Esophagus mucosa (tissue), 1 donor: Measurements from ENCODE around the gene LRRC8E. TPM values are rescaled to one million over a fixed set of nuclear protein-coding genes. Genes with fewer than 3 reads are reported as not detected.
A peak's percentile ranks its signal among the peaks of the same experiment; 100 is the strongest.
"Not testable (repeated sequence)": the region's sequence is repeated elsewhere in the genome, so short reads cannot be mapped to it uniquely, and the experiment has no call there.

Experiments used
- ATAC-seq: fragments of 200-7000 bp; cut with Tn5 transposase; one replicate; pipeline ENCODE4 v1.9.1; 2020
- total RNA-seq: library from RNA; stranded (reverse); gene quantifications from one replicate; pipeline ENCODE4 v1.2.4, GENCODE V29; 2023
- donor health status: DM: yes; HTN: yes; CAD: no.

LRRC8E gene
- total RNA-seq, 1 donor from 2014 or later: 11.6 TPM

DNA sequence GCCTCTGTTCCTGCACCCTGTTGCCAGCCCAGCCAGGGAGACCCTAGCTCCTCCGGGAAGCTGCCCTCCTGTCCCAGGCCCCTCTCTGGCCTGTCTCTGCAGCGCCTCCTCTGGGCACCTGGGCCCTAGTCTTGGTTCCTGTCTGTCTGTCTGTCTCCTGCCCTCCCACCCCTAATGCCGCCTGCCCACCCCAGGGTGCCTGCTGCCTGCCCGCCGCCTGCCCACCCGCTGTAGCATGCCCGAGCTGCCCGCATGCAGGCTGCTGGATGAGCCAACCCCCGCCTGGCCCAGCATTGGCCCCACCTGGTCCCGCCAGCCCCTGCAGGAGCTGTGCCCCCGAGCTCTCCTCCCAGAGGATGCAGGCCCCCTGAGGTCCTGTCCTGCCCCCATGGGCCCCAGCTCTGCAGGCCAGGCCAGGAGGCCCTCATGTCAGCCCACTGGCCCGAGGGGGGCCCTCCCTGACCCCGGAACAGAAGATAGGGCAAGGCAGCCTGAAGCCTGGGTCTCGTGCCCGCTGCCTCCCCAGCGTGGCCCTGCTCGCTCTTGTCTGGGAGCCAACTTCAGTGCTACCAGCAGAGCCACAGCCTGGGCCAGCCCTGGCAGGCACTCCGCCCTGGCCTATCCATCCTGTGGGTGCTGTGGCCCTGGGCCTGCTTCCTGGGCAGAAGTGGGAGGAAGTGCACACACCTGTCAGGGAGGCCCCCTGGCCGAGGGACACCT lies 20.6 kb downstream of the LRRC8E start:
- peak; percentile 5 for ATAC-seq

DNA sequence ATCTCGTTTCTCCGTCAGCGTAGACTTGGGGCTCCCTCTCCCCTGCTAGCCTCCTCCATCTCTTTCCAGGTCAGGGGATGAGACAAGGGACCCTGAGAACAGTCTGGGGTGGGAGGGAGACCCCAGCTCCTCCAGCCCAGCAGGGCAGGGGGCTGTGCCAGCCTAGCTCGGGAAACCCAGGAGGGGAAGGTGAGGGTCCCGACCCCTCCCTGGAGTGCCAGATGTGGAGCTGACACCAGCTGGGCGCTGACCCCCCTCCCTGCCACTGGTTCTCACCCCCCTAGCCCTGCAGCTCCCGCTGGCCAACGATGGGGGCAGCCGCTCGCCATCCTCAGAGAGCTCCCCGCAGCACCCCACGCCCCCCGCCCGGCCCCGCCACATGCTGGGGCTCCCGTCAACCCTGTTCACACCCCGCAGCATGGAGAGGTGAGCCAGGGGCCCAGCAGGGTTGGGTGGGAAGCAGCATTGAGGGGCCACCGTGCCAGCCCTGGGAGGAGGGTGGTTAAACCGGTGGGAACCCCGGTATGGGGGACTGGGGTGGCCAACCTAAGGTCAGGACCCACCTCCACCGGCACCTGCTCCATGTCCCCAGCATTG lies 21.3 kb downstream of the LRRC8E start:
- no peak for ATAC-seq

DNA sequence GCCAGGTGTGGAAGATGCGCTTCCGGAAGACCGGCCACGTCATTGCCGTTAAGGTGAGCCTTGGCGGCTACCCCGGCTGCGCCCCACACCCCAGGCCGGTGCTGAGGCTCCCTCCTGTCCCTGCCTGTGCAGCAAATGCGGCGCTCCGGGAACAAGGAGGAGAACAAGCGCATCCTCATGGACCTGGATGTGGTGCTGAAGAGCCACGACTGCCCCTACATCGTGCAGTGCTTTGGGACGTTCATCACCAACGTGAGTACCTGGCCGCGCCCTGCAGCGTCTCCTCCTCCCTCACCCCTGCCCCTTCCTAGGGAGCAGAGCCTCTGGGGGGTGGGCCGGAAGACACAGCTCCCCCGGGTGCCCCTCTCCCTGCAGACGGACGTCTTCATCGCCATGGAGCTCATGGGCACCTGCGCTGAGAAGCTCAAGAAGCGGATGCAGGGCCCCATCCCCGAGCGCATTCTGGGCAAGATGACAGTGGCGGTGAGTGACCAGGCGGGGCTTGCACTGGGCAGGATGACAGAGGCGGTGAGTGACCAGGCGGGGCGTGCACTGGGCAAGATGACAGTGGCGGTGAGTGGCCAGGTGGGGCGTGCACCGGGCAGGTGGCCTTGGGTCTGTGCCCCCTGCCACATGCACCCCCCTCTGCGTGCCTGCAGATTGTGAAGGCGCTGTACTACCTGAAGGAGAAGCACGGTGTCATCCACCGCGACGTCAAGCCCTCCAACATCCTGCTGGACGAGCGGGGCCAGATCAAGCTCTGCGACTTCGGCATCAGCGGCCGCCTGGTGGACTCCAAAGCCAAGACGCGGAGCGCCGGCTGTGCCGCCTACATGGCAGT lies 22.2 kb downstream of the LRRC8E start:
- no peak for ATAC-seq

DNA sequence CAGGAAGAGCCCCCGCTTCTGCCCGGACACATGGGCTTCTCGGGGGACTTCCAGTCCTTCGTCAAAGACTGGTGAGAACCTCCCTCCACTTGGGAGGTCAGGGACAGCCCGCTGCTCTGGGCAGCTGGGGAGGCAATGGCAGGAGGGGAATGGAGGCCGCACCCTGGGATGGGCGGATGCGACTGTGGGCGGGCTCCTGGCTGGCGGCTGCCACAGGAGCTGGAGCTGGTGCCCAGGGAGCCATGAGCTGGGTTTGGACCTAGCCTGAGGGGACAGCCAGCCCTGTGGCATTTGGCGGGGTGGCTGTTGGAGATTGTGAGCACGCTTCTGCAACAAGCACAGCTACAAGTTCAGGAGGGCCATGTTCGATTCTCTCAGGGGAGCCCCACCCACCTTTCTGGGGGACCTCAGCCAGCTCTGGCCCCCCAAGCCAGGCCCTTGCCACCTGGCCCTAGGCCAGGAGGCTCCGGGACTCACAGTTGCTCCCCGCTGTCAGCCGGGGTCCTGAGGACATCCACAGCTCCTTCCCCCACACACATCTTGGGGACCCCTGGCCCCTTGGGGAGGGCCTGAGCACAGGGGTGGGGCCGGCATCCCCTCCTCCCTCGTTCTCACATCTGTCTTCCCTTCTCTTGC lies 23.3 kb downstream of the LRRC8E start:
- ATAC-seq: no peak

DNA sequence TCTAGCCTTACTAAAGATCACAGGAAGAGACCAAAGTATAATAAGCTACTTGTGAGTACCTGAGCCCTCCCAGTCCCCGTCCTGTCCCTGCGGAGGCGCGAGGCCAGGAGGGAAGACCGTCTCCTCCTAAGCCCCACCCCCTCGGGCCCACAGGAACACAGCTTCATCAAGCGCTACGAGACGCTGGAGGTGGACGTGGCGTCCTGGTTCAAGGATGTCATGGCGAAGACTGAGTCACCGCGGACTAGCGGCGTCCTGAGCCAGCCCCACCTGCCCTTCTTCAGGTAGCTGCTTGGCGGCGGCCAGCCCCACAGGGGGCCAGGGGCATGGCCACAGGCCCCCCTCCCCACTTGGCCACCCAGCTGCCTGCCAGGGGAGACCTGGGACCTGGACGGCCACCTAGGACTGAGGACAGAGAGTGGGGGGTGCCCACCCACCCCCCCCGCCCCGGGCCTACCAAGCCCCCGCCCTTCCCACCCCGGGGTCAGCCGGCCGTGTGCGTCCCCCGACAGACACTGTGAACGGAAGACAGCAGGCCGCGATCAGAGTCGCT lies 23.9 kb downstream of the LRRC8E start:
- no peak for ATAC-seq

DNA sequence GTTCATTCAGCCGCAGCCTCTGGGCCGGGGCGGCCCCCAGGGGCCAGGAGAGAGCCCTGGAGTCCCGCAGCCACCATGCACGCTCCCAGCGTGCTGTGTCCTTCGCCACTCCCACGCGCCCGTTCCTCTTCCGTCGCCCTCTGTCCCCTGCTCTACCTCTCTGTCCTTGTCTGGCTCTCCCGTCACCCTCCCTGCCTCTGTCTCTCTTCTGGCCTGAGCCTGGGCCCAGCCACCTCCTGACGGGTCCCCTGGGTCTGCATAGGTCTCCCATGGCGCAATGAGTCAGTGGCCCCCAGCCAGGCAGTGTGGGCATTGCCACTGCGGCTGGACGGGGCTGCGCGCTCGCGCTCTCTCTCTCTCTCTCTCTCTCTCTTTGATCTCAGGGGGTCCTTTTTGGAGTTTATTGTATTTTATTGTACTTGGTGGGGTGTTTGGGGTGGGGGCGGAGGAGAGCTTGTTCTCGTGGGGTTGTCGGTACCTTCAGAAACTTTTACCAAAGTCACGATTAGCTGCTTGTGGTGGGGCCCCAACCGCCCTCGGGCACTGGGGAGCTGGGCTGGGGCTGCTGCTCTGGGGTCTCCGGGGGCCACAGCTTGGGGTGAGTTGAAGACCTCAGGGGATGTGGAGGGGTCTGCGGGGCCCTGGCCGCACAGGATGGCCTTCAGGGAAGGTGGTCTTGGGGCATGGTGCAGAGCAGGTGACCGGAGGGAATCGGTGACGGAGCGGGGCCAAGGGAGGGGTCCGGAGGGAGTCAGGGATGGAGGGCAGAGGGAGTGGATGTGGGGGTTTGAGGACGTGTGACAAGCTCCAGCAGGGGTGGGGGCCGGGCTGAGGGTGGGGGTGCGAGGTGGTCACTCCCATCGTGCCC lies 24.6 kb downstream of the LRRC8E start:
- no peak for ATAC-seq

DNA sequence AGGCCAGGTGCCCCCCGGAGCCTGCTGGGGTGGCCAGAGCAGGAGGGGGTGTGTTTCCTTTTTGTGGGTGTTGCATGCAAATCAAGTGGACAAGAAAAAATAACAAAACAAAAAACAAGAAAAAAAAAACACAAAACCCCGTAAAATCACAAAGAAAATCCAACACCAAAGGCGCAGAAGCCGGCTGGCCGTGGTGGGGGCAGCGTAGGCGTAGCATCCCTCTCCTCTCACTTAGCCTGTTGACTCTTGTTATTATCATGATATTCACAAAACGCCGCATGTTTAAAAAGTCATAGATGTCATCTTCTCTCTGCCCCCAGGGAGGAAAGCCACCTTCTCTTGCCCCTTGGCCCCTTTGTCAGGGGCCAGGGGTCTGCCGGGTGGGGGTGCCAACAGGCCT lies 25.3 kb downstream of the LRRC8E start:
- no peak for ATAC-seq

DNA sequence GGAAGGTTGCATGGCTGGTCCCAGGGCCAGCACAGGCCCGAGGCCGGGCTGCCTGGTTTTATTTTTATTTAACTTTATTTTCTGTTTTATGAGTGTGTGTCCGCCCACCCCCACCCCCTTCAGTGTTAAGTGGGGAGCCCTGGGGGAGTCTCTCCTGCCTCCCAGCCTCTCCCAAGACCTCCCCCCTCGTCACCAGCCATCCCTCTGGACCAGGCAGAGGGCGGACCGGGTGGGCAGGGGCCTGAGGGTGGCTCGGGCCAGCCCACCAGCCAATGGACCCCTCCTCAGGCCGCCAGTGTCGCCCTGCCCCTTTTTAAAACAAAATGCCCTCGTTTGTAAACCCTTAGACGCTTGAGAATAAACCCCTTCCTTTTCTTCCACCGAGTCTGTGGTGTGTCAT lies 25.8 kb downstream of the LRRC8E start:
- no peak for ATAC-seq

DNA sequence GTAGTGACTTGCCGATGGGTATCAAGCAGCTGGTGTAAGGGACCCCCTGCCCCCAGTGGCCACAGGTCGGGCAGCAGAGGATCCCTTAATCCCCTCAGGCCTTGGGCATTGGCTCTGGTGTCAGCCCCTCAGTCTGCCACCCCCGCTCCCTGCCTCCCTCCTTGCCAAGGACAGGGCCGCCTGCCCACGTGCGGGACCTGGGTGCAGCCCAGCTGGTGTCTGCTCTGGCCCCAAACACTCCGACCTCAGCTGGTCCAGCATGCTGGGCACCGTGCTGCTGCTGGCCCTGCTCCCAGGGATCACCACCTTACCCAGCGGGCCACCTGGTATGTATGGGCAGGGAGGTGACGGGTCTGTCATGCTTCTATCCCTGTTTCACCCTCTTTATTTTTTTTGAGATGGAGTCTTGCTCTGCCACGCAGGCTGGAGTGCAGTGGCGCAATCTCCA lies 26.3 kb downstream of the LRRC8E start, which contains the start of gene TGFBR3L:
Gene TGFBR3L (plus strand): TSS at position 233 of the 448 bp plus-strand sequence.
- ATAC-seq: no peak

DNA sequence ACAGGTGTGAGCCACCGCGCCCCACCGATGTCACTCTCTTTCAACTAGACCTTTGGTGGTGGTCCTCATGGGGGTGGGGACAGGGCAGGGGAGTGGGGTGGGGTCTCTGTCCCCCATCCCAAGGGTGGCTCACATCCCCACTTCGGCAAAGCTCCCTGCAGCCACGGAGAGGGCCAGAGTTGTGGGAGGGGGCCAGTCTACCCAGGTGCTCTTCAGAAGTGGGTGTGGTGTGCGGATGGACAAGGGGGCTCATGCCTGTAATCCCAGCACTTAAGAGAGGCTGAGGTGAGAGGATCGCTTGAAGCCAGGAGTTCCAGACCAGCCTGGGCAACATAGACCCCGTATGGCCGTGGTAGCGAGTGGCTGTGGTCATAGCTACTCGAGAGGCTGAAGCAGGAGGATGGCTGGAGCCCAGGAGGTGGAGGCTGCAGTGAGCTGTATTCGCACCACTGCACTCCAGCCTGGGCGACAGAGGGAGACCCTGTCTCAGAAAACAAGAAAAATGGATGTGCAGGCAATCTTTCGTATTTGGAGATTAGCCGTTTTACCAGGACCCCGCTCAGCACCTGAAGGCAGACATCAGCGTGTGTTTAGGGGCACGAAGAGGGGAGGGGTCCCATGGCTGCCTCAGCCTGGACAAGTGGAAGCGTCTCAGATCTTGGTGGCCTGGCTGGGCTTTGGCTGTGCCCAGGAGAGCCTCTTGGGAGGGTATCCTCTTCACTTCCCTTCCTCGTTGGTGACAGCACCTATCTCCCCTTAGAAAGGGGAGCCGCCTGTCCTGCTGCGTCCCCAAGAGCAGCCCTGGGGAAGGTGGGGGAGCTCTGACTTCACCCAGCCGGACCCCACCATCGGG lies 27.2 kb downstream of the LRRC8E start:
- ATAC-seq: no peak

DNA sequence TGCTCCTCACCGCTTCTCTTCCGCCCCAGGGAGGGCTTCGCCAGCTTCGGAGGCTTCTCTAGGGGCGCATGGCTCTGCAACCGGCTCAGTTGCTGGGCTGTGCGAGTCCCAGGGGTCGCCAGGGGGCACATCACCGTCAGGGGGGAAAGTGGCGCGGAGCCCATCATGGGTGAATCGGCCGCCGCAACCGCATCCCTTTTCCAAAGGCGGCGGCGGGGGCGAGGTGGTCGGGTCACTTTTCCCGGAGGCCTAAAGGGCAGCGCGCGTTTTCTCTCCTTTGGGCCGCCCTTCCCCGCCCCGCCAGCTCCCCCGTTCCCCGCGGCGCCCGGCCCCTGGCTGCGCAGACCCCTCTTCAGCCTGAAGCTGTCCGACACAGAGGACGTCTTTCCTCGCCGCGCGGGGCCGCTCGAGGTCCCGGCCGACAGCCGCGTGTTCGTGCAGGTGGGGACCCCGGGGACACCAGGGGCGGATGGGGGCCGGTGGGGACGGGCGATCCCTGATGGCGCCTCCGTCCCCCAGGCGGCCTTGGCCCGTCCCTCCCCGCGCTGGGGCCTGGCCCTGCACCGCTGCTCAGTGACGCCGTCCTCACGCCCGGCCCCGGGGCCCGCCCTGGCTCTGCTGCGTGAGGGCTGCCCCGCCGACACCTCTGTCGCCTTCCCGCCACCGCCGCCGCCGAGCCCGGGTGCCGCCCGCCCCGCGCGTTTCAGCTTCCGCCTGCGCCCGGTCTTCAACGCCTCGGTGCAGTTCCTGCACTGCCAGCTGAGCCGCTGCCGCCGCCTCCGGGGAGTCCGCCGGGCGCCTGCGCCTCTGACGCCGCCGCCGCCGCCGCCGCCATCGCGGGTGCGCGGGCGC lies 28.0 kb downstream of the LRRC8E start:
- ATAC-seq: no peak

DNA sequence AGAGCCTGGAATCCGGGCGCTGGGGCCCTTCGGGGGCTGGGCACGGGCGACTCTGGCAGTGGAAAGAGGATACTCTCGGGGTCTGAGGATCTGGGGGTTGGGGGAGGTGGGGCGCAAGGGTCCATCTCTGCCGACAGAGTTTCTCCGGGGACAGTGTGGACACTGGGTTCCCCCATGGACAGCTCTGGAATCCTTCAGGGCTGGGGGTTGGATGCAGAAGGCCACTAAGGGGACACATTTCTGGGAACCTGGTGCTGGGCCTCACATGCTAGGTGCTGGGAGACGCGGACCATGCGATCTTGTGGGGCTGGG lies 28.6 kb downstream of the LRRC8E start:
- no peak for ATAC-seq

DNA sequence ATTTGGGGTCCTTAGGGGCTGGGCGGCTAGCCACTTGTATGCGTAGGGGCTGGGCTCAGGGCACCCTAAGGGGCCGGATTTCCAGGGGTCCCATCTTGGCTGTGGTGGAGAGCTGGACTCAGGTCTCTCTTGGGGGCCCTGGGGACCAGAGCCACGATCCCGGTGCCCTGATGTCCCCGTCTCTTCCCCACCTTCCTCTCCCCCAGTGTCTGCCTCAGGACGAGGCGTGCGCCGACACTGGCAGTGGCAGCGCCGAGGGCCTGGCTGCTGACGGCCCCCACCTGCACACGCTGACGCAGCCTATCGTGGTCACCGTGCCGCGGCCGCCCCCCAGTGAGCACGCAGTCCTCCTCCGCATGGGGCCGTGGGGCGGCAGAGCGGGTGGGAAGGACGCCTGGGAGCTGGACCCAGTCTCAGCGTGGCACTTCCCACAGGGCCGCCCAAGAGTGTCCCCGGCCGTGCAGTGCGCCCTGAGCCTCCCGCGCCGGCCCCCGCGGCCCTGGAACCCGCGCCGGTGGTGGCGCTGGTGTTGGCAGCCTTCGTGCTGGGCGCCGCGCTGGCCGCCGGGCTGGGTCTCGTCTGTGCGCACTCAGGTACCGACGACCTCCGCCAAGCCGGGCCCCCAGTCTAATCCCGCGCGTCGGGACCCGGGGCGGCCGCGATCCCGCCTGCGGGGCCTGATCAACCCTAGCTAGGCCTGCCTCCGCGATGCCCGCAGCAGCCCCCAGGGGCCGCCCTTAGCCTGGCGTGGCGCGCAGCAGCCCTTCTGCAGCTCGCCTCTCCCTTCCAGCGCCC lies 29.2 kb downstream of the LRRC8E start:
- no peak for ATAC-seq

DNA sequence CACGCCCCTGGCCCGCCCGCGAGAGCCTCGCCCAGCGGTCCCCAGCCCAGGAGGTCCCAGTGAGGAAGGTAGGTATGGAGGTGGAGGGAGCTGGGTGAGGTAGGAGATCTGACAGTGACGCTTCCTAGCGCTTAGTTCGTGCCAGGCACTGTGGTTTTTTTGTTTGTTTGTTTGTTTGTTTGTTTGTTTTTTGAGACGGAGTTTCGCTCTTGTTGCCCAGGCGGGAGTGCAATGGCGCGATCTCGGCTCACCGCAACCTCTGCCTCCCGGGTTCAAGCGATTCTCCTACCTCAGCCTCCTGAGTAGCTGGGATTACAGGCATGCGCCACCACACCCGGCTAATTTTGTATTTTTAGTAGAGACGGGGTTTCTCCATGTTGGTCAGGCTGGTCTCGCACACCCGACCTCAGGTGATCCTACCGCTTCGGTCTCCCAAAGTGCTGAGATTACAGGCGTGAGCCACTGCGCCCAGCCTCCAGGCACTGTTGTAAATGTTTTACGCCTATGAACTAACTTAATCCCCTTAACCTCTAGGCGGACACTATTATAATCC lies 29.8 kb downstream of the LRRC8E start:
- ATAC-seq: not testable (repeated sequence)

DNA sequence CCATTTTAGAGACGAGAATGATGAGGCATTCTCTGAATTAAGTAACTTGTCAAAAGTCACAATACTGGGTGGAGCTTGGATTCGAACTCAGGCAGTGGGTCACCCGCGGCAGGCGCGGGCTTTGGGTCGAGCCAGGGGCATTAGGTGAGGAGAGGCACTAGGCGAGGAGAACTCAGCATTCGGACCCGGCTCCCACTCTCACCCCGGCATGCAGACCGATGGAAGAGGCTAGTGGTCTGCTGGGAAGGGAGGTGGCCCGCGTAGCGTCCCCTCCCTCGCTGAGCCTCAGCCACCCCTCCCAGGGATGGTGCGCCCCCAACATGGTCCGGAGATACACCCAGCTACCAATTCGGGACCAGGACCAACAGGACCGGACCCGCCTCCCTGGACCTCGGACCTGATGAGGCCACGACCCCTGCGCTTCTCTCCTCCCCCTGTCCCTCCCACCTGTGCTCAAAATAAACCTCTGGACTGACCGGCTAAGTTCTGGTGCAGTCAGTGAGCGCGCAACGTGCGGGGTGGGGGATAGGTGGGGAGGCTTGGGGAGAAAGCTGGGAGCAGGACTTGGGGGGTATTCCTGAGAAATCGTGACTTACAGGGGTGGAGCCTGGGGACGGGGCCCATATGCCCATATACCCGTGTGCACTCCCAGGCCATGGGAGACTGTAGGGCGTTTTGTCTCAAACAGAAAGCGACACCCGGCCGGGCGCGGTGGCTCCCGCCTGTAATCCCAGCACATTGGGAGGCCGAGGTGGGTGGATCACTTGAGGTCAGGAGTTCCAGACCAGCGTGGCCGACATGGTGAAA lies 30.5 kb downstream of the LRRC8E start:
- no peak for ATAC-seq

DNA sequence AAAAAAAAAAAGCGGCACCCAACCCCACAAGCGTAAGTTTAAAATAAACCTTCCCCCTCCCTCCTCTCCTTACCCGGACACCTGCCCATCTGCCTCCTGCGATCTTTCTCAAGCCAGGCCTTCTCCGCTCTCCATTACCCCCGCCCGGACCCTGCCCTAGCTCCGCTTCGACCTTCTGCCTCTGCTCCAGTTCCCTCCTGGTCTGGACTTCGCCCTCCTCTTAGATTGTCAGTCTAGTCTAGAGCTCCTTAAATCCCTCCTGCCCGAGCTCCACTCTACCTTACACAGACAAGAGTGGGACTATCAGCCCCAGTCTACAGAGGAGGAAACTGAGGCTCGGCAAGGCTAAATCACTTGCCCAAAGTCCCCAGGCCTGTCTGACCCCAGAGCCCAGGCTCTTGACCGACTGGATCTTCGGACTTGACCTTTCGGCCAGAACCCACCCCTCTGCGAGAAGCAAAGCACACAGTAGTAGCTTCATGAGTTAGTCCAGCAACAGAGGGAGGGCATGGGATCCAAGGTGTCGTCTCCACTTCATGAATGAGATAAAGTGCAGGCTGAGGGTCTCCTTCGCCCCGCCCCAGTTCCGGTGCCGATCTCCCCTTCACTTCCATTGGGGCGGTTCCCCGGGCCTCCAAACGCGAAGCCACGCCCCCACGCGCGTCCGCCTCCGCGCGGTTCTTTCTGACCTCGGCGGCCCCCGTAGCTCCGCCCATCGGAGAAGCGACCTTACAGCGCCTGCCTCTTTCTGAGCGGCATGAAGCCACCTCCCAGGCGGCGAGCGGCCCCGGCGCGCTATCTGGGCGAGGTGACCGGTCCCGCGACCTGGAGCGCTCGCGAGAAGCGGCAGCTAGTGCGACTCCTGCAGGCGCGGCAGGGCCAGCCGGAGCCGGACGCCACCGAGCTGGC lies 31.6 kb downstream of the LRRC8E start, which contains the start of gene SNAPC2:
Gene SNAPC2 (plus strand): TSS at position 729 of the 909 bp plus-strand sequence. CDS start 29 bp downstream, at position 758.
- peak; percentile 60 for ATAC-seq
